Neuron (in vitro differentiated cells): ENCODE data around the gene DCHS2.

Experiments
- H2AFZ ChIP-seq: one replicate; pipeline ENCODE4 v1.6.1; 2013; ENCODE audit warnings: low read depth, mild to moderate bottlenecking, inconsistent platforms, low read length, moderate library complexity
- H3K27me3 ChIP-seq: one replicate; pipeline ENCODE4 v1.6.1; 2013; ENCODE audit warnings: low read length; ENCODE audit not compliant: insufficient read depth
- H3K36me3 ChIP-seq: one replicate; pipeline ENCODE4 v1.6.1; 2013; ENCODE audit warnings: low read length; ENCODE audit not compliant: insufficient read depth
- H3K4me1 ChIP-seq: one replicate; pipeline ENCODE4 v1.6.1; 2013; ENCODE audit warnings: low read length; ENCODE audit not compliant: insufficient read depth
- H3K4me3 ChIP-seq: 2 replicates; pipeline ENCODE4 v1.5.1; 2013; ENCODE audit warnings: mild to moderate bottlenecking, low read length, moderate library complexity
- H3K9me3 ChIP-seq: one replicate; pipeline ENCODE4 v1.6.1; 2013; ENCODE audit warnings: low read length

DCHS2 gene

DNA sequence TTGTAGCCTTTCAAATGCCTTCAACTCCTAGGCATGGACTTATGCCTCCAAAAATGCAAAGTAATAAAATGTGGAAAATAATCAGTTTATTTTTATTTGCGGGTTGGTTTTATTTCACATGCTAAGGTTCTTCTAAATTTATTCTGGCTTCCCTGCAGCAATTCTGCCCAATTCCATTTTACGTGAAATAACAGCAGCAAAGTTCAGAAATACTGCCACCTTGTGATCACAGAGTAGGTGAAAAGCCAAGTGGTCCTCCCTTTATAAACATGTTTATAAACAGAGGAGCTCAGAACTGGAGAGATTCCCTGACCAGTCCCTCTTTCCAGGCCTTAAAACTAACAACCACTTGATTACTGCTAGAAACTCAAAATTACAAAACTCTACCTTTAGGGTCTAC is 14.7 kb upstream of the DCHS2 start:
- no peaks in the 10 kb centered on the region for H3K27me3 ChIP-seq
- no peaks in the 10 kb centered on the region for H3K9me3 ChIP-seq
- H3K4me1 ChIP-seq: no peaks in the 10 kb centered on the region
- no peaks in the 10 kb centered on the region for H3K36me3 ChIP-seq
- no peak overlapping the region for H3K4me3 ChIP-seq
- H2AFZ ChIP-seq: peak overlapping the region; percentile 9

DNA sequence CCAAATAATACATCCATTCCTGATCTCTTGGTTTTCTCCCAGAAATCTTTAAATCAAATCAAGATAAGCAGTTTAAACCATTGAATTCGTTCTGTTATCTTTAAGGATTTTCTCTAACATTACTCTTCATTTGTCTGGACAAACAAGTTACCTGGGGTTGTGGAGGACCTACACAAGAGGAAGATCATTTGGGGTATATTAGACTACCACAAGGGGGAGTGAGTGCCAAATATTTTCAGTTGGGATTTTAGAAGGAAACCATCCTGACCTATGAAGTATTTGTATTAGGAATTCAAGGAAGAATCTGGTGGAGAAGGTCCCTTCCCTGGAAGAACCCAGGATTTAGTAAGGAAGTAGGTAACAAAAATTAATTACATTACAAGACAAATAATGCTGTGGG is 12.0 kb upstream of the DCHS2 start:
- Histone ChIP-seq H3K4me3 (no peak overlapping the region), H2AFZ (no peak overlapping the region), H3K36me3 (no peaks in the 10 kb centered on the region), H3K4me1 (no peaks in the 10 kb centered on the region), H3K9me3 (no peaks in the 10 kb centered on the region), H3K27me3 (peaks cover 9% of the 10 kb centered on the region)

DNA sequence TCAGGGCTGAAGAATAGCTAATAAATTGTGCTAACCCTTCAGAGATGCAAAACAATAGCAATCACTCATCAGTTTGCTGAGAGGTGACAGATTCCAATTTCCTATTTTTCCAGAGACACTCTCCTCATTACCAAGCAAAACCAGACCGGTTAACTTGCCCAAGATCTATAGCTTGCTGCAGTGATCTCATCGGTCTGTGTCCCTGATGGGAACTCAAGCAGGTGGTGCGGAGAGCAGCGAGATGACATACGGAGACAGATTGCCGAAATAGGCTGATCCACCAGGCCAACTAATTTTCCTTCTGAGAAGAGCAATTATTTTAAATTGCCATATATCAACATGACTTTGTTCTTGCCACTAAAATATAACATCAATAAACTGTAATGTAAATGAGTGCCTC is 10.5 kb upstream of the DCHS2 start:
- H3K27me3 ChIP-seq: peaks cover 13% of the 10 kb centered on the region

DNA sequence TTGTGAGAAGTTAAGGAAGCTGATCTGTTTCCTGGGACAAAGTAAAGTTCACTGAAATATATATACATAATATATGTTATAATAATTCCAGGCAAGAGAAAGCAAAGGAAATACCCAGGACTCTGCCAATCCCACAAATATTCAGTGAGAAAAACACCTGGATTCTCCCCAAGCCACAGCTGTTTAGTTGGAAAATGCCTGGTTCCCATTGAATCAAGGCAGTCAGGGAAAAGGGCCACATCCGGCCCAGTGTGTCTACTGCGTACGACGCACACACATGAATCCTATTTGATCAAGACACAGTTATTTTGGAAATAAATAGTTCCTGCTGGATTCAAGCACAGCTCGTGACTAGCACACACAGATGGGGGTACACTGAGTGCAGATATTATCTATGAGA is 6.3 kb upstream of the DCHS2 start:
- Histone ChIP-seq H3K27me3 (peaks cover 34% of the 10 kb centered on the region), H3K36me3 (no peaks in the 10 kb centered on the region), H3K9me3 (no peaks in the 10 kb centered on the region), H3K4me3 (no peak overlapping the region), H2AFZ (no peak overlapping the region), H3K4me1 (no peaks in the 10 kb centered on the region)

More for the DNA sequence above, 10.5 kb upstream of the DCHS2 start:
- no peak overlapping the region for H3K4me3 ChIP-seq
- no peak overlapping the region for H2AFZ ChIP-seq
- no peaks in the 10 kb centered on the region for H3K9me3 ChIP-seq
- H3K36me3 ChIP-seq: no peaks in the 10 kb centered on the region
- H3K4me1 ChIP-seq: no peaks in the 10 kb centered on the region

DNA sequence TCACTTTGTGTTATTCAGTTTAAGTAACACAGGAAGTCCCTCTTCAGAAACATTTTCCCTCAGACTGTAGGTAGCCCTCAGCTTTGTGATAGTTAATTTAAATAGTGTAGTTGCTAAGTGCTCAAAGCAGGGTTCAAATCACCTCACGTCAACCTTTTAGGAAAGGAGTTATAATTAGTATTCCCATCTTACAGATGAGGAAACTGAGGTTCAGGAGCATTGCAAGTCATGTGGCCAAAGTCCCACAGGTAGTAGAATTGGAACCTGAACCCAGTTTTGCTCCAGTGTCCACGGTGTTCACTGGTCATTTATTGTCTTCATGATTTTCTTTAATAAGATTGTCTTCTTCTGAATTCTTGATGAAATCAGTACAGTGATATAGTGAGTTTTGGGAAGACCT is 4.3 kb upstream of the DCHS2 start:
- H3K27me3 ChIP-seq: peaks cover 48% of the 10 kb centered on the region
- H3K4me1 ChIP-seq: peaks cover 5% of the 10 kb centered on the region
- H2AFZ ChIP-seq: no peak overlapping the region
- H3K4me3 ChIP-seq: no peak overlapping the region
- no peaks in the 10 kb centered on the region for H3K9me3 ChIP-seq
- H3K36me3 ChIP-seq: no peaks in the 10 kb centered on the region

DNA sequence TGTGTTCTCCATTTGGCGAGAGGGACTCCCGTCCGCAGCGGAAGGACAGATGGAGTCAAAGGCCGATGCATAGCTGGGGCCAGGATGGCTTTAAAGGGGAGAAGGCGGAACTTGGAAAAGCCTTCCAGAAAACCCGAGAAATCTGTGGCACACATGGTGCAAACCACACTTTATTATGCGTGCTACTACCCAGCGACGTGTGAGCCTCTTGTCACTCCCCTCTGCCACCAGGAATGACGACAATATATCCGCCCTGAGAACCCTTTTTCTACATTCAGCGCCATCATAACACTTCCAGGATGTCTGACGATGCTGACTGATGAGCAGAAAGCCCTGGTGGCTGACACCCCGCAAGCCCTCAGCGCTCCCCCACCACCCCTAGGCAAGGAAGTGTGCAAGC is 689 bp upstream of the DCHS2 start:
- H2AFZ ChIP-seq: peak overlapping the region; percentile 75
- H3K36me3 ChIP-seq: no peaks in the 10 kb centered on the region
- H3K4me3 ChIP-seq: peak overlapping the region; percentile 48
- H3K4me1 ChIP-seq: peaks cover 5% of the 10 kb centered on the region
- H3K27me3 ChIP-seq: peaks cover 57% of the 10 kb centered on the region
- peaks cover 14% of the 10 kb centered on the region for H3K9me3 ChIP-seq

DNA sequence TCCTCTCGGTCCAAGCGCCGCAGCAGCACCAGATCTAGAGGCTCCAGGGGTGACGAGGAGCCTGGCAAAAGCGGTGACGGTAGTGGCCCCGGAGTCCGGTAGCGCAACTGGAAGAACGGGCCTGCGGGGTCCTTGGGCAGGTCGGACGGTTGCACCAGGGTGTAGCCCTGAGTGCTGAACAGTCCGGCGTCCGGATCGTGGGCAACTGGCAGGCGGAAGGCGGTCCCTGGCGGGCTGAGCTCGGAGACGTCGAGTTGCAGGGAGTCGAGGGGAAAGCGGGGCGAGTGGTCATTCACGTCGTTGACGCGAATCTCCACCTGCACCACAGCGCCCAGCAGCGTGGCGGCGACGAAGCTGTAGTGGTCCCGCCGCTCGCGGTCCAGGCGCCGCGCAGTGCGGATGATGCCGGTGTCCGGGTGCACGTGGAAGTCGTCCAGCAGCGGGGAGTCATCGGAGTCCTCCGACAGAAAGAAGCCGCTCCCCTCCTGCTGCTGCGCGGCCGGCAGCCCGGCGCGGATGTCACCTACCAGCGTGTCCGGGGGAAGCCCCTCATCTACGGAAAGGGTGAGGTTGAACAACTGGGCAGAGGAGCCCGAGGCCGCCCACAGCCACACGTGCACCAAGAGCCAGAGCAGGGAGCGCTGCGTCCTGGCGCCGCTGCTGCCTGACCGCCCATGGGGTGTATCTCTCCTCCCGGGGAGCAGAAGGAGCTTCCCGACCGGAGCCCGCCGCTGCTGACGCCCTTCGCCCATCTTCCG is 837 bp downstream of the DCHS2 start:
- Histone ChIP-seq H3K27me3 (peaks cover 57% of the 10 kb centered on the region), H2AFZ (peak overlapping the region; percentile 75), H3K4me3 (peak overlapping the region; percentile 48), H3K9me3 (peaks cover 14% of the 10 kb centered on the region), H3K36me3 (no peaks in the 10 kb centered on the region), H3K4me1 (peaks cover 5% of the 10 kb centered on the region)

DNA sequence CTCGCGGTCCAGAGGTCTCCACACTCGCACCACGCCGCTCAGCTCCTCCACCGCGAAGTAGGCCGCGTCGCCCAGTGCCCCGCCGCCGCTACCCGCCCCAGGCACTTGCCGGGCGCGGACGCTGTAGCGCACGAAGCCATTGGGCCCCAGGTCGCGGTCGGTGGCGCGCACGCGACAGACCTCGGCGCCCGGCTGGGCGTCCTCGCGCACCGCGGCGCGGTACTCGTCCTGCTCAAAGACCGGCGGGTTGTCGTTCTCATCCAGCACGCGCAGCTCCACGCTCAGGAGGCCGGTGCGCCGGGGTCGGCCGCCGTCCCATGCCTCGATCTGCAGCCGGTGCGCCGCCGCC is 1.4 kb downstream of the DCHS2 start:
- Histone ChIP-seq H3K4me3 (no peak overlapping the region), H3K9me3 (peaks cover 14% of the 10 kb centered on the region), H3K4me1 (peaks cover 5% of the 10 kb centered on the region), H2AFZ (peak overlapping the region; percentile 75), H3K27me3 (peaks cover 59% of the 10 kb centered on the region), H3K36me3 (no peaks in the 10 kb centered on the region)

DNA sequence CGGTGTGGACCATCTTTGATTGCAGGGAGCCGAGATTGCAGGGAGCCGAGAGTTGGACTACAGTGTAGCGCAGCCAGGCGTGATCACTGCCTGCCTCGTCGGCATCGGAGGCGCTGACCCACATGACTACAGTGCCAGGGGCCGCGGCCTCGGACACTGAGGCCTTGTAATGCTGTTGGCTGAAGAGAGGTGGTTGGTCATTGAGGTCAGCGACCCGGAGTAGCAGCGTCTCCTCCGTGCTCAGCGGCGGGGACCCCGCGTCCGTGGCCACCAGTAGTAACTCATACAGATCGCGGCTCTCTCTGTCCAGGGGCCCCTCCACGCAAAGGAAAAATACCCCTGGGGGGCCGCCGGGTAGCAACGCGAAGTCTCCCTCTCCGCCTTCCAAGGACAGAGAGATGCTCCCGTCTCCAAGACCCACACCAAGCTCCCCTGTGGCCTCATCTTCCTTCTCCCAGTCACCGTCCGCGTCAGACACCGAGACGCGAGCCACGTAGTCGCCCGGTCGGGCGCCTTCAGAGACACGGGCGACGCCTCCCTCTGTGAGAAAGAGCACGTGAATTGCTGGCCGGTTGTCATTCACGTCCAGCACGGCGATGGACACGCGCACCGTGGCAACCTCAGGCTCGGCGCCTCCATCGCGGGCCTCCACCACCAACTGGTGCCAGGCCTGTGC is 1.9 kb downstream of the DCHS2 start:
- Histone ChIP-seq H2AFZ (no peak overlapping the region), H3K4me3 (no peak overlapping the region), H3K36me3 (no peaks in the 10 kb centered on the region), H3K9me3 (peaks cover 14% of the 10 kb centered on the region), H3K27me3 (peaks cover 56% of the 10 kb centered on the region), H3K4me1 (peaks cover 5% of the 10 kb centered on the region)

DNA sequence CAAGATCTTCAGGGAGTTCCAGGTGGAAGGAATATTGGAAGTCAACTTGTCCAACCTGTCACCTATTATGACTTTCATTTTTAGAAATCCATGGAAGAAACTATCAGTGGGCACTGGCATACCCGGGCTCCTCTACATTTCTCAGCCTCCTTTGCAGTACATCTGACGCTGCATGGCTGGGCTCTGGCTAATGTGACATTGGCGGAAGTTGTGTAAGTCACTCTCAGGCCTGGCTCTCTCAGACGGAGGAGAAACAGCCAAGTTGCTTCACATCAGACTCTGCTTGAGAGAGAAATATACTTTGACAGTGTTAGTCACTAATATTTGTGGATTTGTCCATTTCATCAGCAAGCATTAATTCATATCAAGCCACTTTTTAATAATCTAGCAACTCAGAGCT is 4.5 kb downstream of the DCHS2 start:
- Histone ChIP-seq H3K36me3 (no peaks in the 10 kb centered on the region), H3K9me3 (peaks cover 14% of the 10 kb centered on the region), H3K4me3 (no peak overlapping the region), H3K27me3 (peaks cover 46% of the 10 kb centered on the region), H3K4me1 (peaks cover 2% of the 10 kb centered on the region), H2AFZ (no peak overlapping the region)

DNA sequence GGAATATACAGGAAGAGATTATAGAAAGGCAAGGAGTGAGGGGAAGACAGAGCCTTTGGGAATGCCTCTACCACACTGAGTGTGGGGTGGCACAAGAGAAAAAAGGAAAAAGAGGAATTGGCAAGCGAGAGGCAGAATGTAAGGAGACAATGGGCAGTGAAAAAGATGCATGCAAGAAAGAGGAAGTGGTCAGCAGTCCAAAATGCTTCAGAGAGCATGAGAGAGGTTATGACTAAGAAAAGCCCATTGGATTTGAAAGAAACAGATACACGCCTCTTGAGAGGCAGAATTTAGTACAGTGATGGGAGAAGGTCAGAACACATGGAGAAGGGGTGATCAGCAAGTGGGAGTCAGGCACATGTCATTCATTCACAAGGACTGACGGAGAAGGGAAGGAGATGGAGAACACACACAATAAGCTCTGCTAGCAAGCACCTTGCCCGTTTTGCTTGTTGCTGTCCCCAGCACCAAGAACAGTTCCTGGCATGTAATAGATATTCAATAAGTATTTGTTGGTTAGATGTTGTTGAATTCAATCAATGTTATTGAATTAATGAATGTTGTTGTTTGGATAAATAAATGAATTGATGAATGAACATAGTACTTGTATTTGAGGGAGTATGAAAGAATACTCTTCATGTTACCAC is 6.3 kb downstream of the DCHS2 start:
- H3K4me1 ChIP-seq: no peaks in the 10 kb centered on the region
- no peak overlapping the region for H3K4me3 ChIP-seq
- H3K36me3 ChIP-seq: no peaks in the 10 kb centered on the region
- H2AFZ ChIP-seq: no peak overlapping the region
- peaks cover 9% of the 10 kb centered on the region for H3K9me3 ChIP-seq
- peaks cover 33% of the 10 kb centered on the region for H3K27me3 ChIP-seq

DNA sequence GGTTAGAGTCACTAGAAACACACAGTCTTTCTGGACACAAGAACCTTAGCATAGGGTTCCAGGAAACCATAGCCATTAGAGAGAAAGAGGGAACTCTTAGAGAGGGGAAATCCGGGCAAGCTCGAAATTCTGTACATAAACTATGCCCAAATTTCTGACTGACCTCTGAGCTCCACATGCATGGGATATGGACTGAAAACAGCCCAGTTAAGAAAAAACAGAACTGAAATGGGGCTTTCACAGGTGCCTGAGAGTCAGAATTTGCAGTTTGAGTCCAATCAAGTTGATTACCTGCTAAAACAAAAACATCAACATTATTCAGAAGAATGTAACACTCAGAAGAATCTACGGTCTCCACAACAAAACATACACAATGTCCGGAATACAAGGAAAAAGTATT is 13.1 kb downstream of the DCHS2 start:
- no peaks in the 10 kb centered on the region for H3K4me1 ChIP-seq
- no peak overlapping the region for H3K4me3 ChIP-seq
- H2AFZ ChIP-seq: no peak overlapping the region

DNA sequence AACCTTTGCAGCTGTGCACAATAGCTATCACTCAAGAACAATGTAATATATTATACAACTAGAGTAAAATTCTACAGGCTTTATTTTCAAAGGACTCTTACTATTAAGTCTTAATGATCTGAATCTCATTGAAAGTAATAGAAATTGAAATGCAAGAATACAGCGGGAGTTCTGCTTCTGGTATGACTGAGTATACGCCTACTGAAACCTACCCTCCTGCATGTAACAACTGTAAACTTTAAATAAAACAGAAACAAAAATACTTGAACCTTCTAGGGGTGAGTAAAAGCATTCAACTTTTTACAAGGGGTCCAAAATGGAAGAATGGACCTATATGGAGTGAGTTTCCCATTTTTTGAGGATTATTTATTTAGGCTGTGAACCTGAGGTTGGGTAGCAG is 13.5 kb downstream of the DCHS2 start:
- peaks cover 19% of the 10 kb centered on the region for H3K27me3 ChIP-seq
- H3K36me3 ChIP-seq: no peaks in the 10 kb centered on the region
- H2AFZ ChIP-seq: no peak overlapping the region
- H3K4me3 ChIP-seq: no peak overlapping the region
- no peaks in the 10 kb centered on the region for H3K9me3 ChIP-seq
- no peaks in the 10 kb centered on the region for H3K4me1 ChIP-seq

More for the DNA sequence above, 13.1 kb downstream of the DCHS2 start:
- Histone ChIP-seq H3K27me3 (peaks cover 23% of the 10 kb centered on the region), H3K9me3 (no peaks in the 10 kb centered on the region), H3K36me3 (no peaks in the 10 kb centered on the region)
